ENCODE data around the gene KRT6B. TPM values are rescaled to one million over a fixed set of nuclear protein-coding genes. Genes with fewer than 3 reads are reported as not detected.

KRT6B gene
- total RNA-seq, 3 donors from 2014 or later (not counting 1 experiment from before 2014, with no cell fraction given) = not detected

DNA sequence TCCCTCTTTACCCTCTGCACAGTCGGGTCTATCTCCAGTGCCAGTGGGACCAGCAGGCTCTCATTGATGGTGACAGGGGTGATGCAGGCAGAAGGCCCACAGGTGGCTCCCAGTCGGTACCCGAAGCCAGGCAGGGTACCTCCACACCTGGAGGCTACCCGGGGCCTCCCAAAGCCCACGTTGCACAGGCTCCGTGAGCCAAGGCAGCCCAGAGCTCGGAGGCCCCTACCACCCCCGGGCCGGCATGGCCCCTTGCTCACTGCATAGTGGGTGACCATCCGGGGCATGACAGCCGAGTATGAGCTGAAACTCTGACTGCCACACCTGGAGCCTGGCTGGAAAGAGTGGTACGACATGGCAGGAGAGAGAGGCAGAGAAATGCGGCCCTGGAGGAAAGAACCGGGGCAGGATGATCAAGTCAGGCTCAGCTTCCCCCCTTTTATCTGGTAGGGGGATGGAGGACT lies 46.0 kb downstream of the KRT6B start, which contains the start of gene KRT82:
Gene KRT82, minus strand, starts transcription at position 414 of the 464 bp plus-strand sequence. Its CDS starts 58 bp downstream, at position 356.
- ATAC-seq = no peak
- H3K36me3 Mint-ChIP-seq = no peaks in the 10 kb centered on the region
- intact Hi-C loops (cut with micrococcal nuclease) = no loop called here

DNA sequence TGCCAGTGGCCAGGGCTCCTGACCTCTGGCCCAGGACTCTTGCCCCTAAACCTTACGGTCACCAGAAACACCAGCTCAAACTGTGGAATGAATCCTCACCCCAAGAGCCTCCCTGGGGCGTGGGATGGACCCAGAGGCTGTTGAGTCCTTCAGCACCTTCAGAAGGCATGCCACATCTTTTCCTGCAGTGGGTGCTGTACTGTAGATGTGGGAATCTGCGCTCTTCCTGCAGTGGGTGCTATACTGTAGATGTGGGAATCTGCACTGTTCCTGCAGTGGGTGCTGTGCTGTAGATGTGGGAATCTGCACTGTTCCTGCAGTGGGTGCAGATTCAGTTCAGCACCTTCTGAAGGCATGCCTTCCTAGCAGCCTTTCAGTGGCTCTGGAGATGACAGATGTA lies 47.0 kb downstream of the KRT6B start:
- WGBS (ENCODE audit: insufficient coverage) = 80% methylated on average over 3 of the region's 3 CpGs
- Histone ChIP-seq H3K36me3 (ENCODE audit: control insufficient read depth, insufficient read depth, low read length) (no peaks in the 10 kb centered on the region), H3K27ac (ENCODE audit: low read length) (no peak overlapping the region), H3K27me3 (ENCODE audit: control insufficient read depth, insufficient read depth, low read length) (no peaks in the 10 kb centered on the region), H3K9me3 (ENCODE audit: control insufficient read depth, insufficient read depth, low read length) (no peaks in the 10 kb centered on the region), H3K4me1 (ENCODE audit: control insufficient read depth, insufficient read depth, low read length) (no peaks in the 10 kb centered on the region), H3K4me3 (ENCODE audit: low read length) (no peak overlapping the region)
- Mint-ChIP-seq H3K27ac (no peak overlapping the region), H3K27me3 (ENCODE audit: low read depth in 2 of 2) (peaks cover 14 to 16% of the 10 kb centered on the region in 2 donors), H3K9me3 (no peaks in the 10 kb centered on the region), H3K4me3 (no peak overlapping the region), H3K4me1 (peaks cover 0 to 6% of the 10 kb centered on the region in 2 donors), H3K36me3 (no peaks in the 10 kb centered on the region)
- intact Hi-C loops (cut with micrococcal nuclease) = no loop called here
- TF ChIP-seq CTCF (IDR thresholded peaks at IDR 0.05) = no peak
- ATAC-seq (no peak), DNase-seq (no peak)

More for the DNA sequence above, 46.0 kb downstream of the KRT6B start, which contains the start of gene KRT82:
- Mint-ChIP-seq H3K4me3 (no peak within 1 kb of the TSS), H3K27ac (no peak within 1 kb of the TSS), H3K27me3 (ENCODE audit: low read depth in 2 of 2) (peaks cover 14 to 16% of the 10 kb centered on the region in 2 donors), H3K4me1 (peaks cover 0 to 6% of the 10 kb centered on the region in 2 donors), H3K9me3 (no peaks in the 10 kb centered on the region)
- WGBS (ENCODE audit: insufficient coverage) = 91% methylated on average over 14 of the region's 14 CpGs
- H3K27me3 ChIP-seq (ENCODE audit: control insufficient read depth, insufficient read depth, low read length) = no peaks in the 10 kb centered on the region
- DNase-seq = no peak
- H3K4me1 ChIP-seq (ENCODE audit: control insufficient read depth, insufficient read depth, low read length) = no peaks in the 10 kb centered on the region
- H3K9me3 ChIP-seq (ENCODE audit: control insufficient read depth, insufficient read depth, low read length) = no peaks in the 10 kb centered on the region
- H3K36me3 ChIP-seq (ENCODE audit: control insufficient read depth, insufficient read depth, low read length) = no peaks in the 10 kb centered on the region
- no peak within 1 kb of the TSS for H3K4me3 ChIP-seq (ENCODE audit: low read length)
- no peak within 1 kb of the TSS for H3K27ac ChIP-seq (ENCODE audit: low read length)
- TF ChIP-seq CTCF (IDR thresholded peaks at IDR 0.05) = no peak

GRCh38 chr12:52403561-52403960 lies 48.4 kb downstream of the KRT6B start:
- Histone ChIP-seq H3K9me3 (ENCODE audit: control insufficient read depth, insufficient read depth, low read length) (no peaks in the 10 kb centered on the region), H3K27me3 (ENCODE audit: control insufficient read depth, insufficient read depth, low read length) (no peaks in the 10 kb centered on the region), H3K36me3 (ENCODE audit: control insufficient read depth, insufficient read depth, low read length) (no peaks in the 10 kb centered on the region), H3K27ac (ENCODE audit: low read length) (no peak overlapping the region), H3K4me3 (ENCODE audit: low read length) (no peak overlapping the region), H3K4me1 (ENCODE audit: control insufficient read depth, insufficient read depth, low read length) (no peaks in the 10 kb centered on the region)
- Mint-ChIP-seq H3K27ac (no peak overlapping the region), H3K9me3 (no peaks in the 10 kb centered on the region), H3K36me3 (no peaks in the 10 kb centered on the region), H3K4me1 (peaks cover 0 to 6% of the 10 kb centered on the region in 2 donors), H3K4me3 (no peak overlapping the region), H3K27me3 (ENCODE audit: low read depth in 2 of 2) (peaks cover 13 to 21% of the 10 kb centered on the region in 2 donors)
- intact Hi-C loops (cut with micrococcal nuclease) = no loop called here
- ATAC-seq (no peak), DNase-seq (no peak)
- 92% methylated on average over 9 of the region's 9 CpGs for WGBS (ENCODE audit: insufficient coverage)
- TF ChIP-seq CTCF (IDR thresholded peaks at IDR 0.05) = no peak
